Measurements from ENCODE around the gene GAB2. TPM values are rescaled to one million over a fixed set of nuclear protein-coding genes. Genes with fewer than 3 reads are reported as not detected.
"Not testable (repeated sequence)": the region's sequence is repeated elsewhere in the genome, so short reads cannot be mapped to it uniquely, and the experiment has no call there.

Gene GAB2
- total and polyA plus RNA-seq, 10 of the 15 experiments (the other 5 are each of a cell fraction or from before 2014, with no cell fraction given) = 0.69 to 12.6 (median 3.8) TPM

GRCh38 chr11:78359921-78360320 lies 57.7 kb downstream of the GAB2 start:
- in situ Hi-C loops (cut with MboI) (no loop called here), intact Hi-C loops (cut with micrococcal nuclease; ENCODE audit: unreplicated experiment) (no loop called here)
- BruUV-seq (replicated peaks) = no TSS peak
- Histone ChIP-seq H3K4me2 (ENCODE audit: control insufficient read depth, insufficient read depth) (no peak overlapping the region), H3K27me3 (replicated peaks in 1 of 2; ENCODE audit: control insufficient read depth in 2 of 2, insufficient read depth in 2 of 2, low read length in 1 of 2) (no peaks in the 10 kb centered on the region), H3K79me2 (ENCODE audit: control insufficient read depth, insufficient read depth, low read length) (no peaks in the 10 kb centered on the region), H3K9me3 (replicated peaks; ENCODE audit: control insufficient read depth, insufficient read depth, low read length) (no peaks in the 10 kb centered on the region), H3K36me3 (ENCODE audit: control insufficient read depth in 2 of 2, insufficient read depth in 2 of 2, low read length in 1 of 2) (no peaks in the 10 kb centered on the region), H3K9ac (ENCODE audit: control insufficient read depth, insufficient read depth, low read length) (no peak overlapping the region), H3K4me3 (no peak overlapping the region), H3K4me1 (ENCODE audit: control insufficient read depth, insufficient read depth, low read length) (peaks cover 2% of the 10 kb centered on the region), H4K20me1 (ENCODE audit: control insufficient read depth, insufficient read depth) (no peaks in the 10 kb centered on the region), H2AFZ (ENCODE audit: control insufficient read depth, low read depth, low read length) (no peak overlapping the region), H3K27ac (ENCODE audit: control insufficient read depth, insufficient read depth) (no peak overlapping the region)
- ChIA-PET SMC1A (ENCODE audit: uncharacterized antibody, unreplicated experiment) (no interaction called here), CTCF (interaction anchor here (0.8 kb wide), 1 partner anchor 356 kb away, joined by 3 read pairs; no protein-coding TSS in a partner anchor), RAD21 (ENCODE audit: unreplicated experiment) (no interaction called here), POLR2A (no interaction called here)
- TF ChIP-seq ZBED1 (IDR thresholded peaks at IDR 0.05; ENCODE audit: borderline replicate concordance) (no peak), SREBF2 (IDR thresholded peaks at IDR 0.05; ENCODE audit: low read length) (no peak), PAX5 (IDR thresholded peaks at IDR 0.05; ENCODE audit: borderline replicate concordance, low read depth, low read length) (no peak), DPF2 (IDR thresholded peaks at IDR 0.05) (no peak), RB1 (IDR thresholded peaks at IDR 0.05; ENCODE audit: borderline replicate concordance) (no peak)
- FAIRE-seq = no peak
- DNase-seq (ENCODE audit: low read depth, low spot score) = no peak
- no peak for ATAC-seq
- WGBS (ENCODE audit: insufficient coverage, insufficient replicate concordance, low lambda C conversion rate, missing lambda C conversion rate) = 98% methylated on average over 3 of the region's 3 CpGs

- WGBS (ENCODE audit: insufficient coverage, insufficient replicate concordance, low lambda C conversion rate, missing lambda C conversion rate) = 100% methylated on average over 1 of the region's 3 CpGs
- H3K4me1 ChIP-seq (ENCODE audit: control insufficient read depth, insufficient read depth, low read length); H3K9ac ChIP-seq (ENCODE audit: control insufficient read depth, insufficient read depth, low read length); H2AFZ ChIP-seq (ENCODE audit: control insufficient read depth, low read depth, low read length); SMC1A ChIA-PET (ENCODE audit: uncharacterized antibody, unreplicated experiment); CTCF ChIA-PET; BruUV-seq (replicated peaks); ATAC-seq; H3K27me3 ChIP-seq (replicated peaks in 1 of 2; ENCODE audit: control insufficient read depth in 2 of 2, insufficient read depth in 2 of 2, low read length in 1 of 2); POLR2A ChIA-PET; H4K20me1 ChIP-seq (ENCODE audit: control insufficient read depth, insufficient read depth); FAIRE-seq; in situ Hi-C loops (cut with MboI); H3K4me3 ChIP-seq; DNase-seq (ENCODE audit: low read depth, low spot score); H3K27ac ChIP-seq (ENCODE audit: control insufficient read depth, insufficient read depth); RAD21 ChIA-PET (ENCODE audit: unreplicated experiment); H3K9me3 ChIP-seq (replicated peaks; ENCODE audit: control insufficient read depth, insufficient read depth, low read length); H3K4me2 ChIP-seq (ENCODE audit: control insufficient read depth, insufficient read depth); H3K79me2 ChIP-seq (ENCODE audit: control insufficient read depth, insufficient read depth, low read length); intact Hi-C loops (cut with micrococcal nuclease; ENCODE audit: unreplicated experiment); H3K36me3 ChIP-seq (ENCODE audit: control insufficient read depth in 2 of 2, insufficient read depth in 2 of 2, low read length in 1 of 2): not testable (repeated sequence)
These were observed 59.7 kb downstream of the GAB2 start for GRCh38 chr11:78357924-78358323.

GRCh38 chr11:78357425-78357824 lies 60.2 kb downstream of the GAB2 start:
- in situ Hi-C loops (cut with MboI); H4K20me1 ChIP-seq (ENCODE audit: control insufficient read depth, insufficient read depth); H3K4me2 ChIP-seq (ENCODE audit: control insufficient read depth, insufficient read depth); CTCF ChIA-PET; H3K27me3 ChIP-seq (replicated peaks in 1 of 2; ENCODE audit: control insufficient read depth in 2 of 2, insufficient read depth in 2 of 2, low read length in 1 of 2); H3K4me1 ChIP-seq (ENCODE audit: control insufficient read depth, insufficient read depth, low read length); H3K4me3 ChIP-seq; H3K36me3 ChIP-seq (ENCODE audit: control insufficient read depth in 2 of 2, insufficient read depth in 2 of 2, low read length in 1 of 2); H3K9me3 ChIP-seq (replicated peaks; ENCODE audit: control insufficient read depth, insufficient read depth, low read length); FAIRE-seq; ATAC-seq; H2AFZ ChIP-seq (ENCODE audit: control insufficient read depth, low read depth, low read length); intact Hi-C loops (cut with micrococcal nuclease; ENCODE audit: unreplicated experiment); H3K79me2 ChIP-seq (ENCODE audit: control insufficient read depth, insufficient read depth, low read length); H3K9ac ChIP-seq (ENCODE audit: control insufficient read depth, insufficient read depth, low read length); SMC1A ChIA-PET (ENCODE audit: uncharacterized antibody, unreplicated experiment); RAD21 ChIA-PET (ENCODE audit: unreplicated experiment); POLR2A ChIA-PET; H3K27ac ChIP-seq (ENCODE audit: control insufficient read depth, insufficient read depth); BruUV-seq (replicated peaks); DNase-seq (ENCODE audit: low read depth, low spot score): not testable (repeated sequence)
- WGBS (ENCODE audit: insufficient coverage, insufficient replicate concordance, low lambda C conversion rate, missing lambda C conversion rate) = 83% methylated on average over 1 of the region's 1 CpG

GRCh38 chr11:78355742-78356141 lies 61.9 kb downstream of the GAB2 start:
- H3K9ac ChIP-seq (ENCODE audit: control insufficient read depth, insufficient read depth, low read length); ATAC-seq; intact Hi-C loops (cut with micrococcal nuclease; ENCODE audit: unreplicated experiment); H3K36me3 ChIP-seq (ENCODE audit: control insufficient read depth in 2 of 2, insufficient read depth in 2 of 2, low read length in 1 of 2); H3K27me3 ChIP-seq (replicated peaks in 1 of 2; ENCODE audit: control insufficient read depth in 2 of 2, insufficient read depth in 2 of 2, low read length in 1 of 2); H4K20me1 ChIP-seq (ENCODE audit: control insufficient read depth, insufficient read depth); FAIRE-seq; H3K4me3 ChIP-seq; H3K27ac ChIP-seq (ENCODE audit: control insufficient read depth, insufficient read depth); H2AFZ ChIP-seq (ENCODE audit: control insufficient read depth, low read depth, low read length); BruUV-seq (replicated peaks); H3K4me2 ChIP-seq (ENCODE audit: control insufficient read depth, insufficient read depth); CTCF ChIA-PET; H3K9me3 ChIP-seq (replicated peaks; ENCODE audit: control insufficient read depth, insufficient read depth, low read length); DNase-seq (ENCODE audit: low read depth, low spot score); H3K79me2 ChIP-seq (ENCODE audit: control insufficient read depth, insufficient read depth, low read length); in situ Hi-C loops (cut with MboI): not testable (repeated sequence)
- ChIA-PET SMC1A (ENCODE audit: uncharacterized antibody, unreplicated experiment) (interaction anchor here (1.0 kb wide), 1 partner anchor 8 kb away, joined by 3 read pairs; no protein-coding TSS in a partner anchor), RAD21 (ENCODE audit: unreplicated experiment) (interaction anchor here (0.6 kb wide), 1 partner anchor 44 kb away, joined by 3 read pairs; no protein-coding TSS in a partner anchor), POLR2A (interaction anchor here (0.6 kb wide), 1 partner anchor 43 kb away, joined by 3 read pairs; no protein-coding TSS in a partner anchor)
- 78% methylated on average over 3 of the region's 3 CpGs for WGBS (ENCODE audit: insufficient coverage, insufficient replicate concordance, low lambda C conversion rate, missing lambda C conversion rate)
- H3K4me1 ChIP-seq (ENCODE audit: control insufficient read depth, insufficient read depth, low read length) = peaks cover 14% of the 10 kb centered on the region
